Limb (tissue), 2 donors: Measurements from ENCODE around the gene PSMB7.

Source experiments
- DNase-seq, 2 donors: peaks; one replicate each; pipeline ENCODE4 v3.0.0-alpha.2; 2016; ENCODE audit errors: extremely low spot score in 2 of 2

PSMB7 gene

GRCh38 chr9:124411514-124412227 is 3.6 kb downstream of the PSMB7 start:
- no peak for DNase-seq

GRCh38 chr9:124410321-124410913 is 4.8 kb downstream of the PSMB7 start:
- no peak for DNase-seq

GRCh38 chr9:124409410-124409809 is 5.8 kb downstream of the PSMB7 start:
- DNase-seq: no peak

DNA sequence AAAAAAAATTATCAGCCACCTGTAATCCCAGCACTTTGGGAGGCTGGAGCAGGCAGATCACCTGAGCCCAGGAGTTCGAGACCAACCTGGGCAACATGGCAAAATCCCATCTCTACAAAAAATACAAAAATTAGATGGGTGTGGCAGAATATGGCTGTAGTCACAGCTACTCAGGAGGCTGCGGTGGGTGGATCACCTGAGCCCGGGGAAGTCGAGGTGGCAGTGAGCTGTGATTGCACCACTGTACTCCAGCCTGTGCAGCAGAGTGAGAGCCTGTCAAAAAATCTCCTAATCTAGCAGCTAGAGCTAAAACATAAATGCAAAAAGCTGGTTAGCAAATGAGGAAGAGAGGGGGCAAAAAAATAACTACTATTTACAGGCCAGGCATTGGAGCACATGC is 12.0 kb downstream of the PSMB7 start:
- DNase-seq: no peak

GRCh38 chr9:124399968-124400940 is 15.0 kb downstream of the PSMB7 start:
- no peak for DNase-seq

- DNase-seq: peak; percentile 54 to 66
Measured at GRCh38 chr9:124399323-124399967, 15.8 kb downstream of the PSMB7 start.

- DNase-seq: no peak
Measured at GRCh38 chr9:124398191-124398935, 16.9 kb downstream of the PSMB7 start.

- no peak for DNase-seq
Measured at GRCh38 chr9:124395826-124396225, 19.4 kb downstream of the PSMB7 start.

GRCh38 chr9:124394596-124394995 is 20.6 kb downstream of the PSMB7 start:
- no peak for DNase-seq

DNA sequence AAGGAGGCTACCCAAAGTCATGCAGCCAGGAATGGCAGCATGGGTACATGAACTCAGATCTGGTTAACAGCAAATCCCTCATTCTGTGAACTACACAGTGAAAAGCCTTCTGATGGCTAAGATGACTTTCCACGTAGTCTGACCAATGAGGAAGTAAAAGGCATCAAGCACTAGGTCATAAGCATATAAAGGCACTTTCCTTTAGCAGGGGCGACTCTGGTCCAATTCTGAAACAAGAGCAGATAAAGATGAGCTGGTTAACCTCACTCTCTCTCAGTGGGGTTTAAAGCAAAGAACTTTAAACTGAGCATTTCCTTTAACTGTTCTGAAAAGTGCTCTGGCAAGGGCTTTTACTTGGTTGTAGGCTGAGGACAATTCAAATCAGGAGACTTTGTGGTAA is 21.1 kb downstream of the PSMB7 start:
- no peak for DNase-seq

DNA sequence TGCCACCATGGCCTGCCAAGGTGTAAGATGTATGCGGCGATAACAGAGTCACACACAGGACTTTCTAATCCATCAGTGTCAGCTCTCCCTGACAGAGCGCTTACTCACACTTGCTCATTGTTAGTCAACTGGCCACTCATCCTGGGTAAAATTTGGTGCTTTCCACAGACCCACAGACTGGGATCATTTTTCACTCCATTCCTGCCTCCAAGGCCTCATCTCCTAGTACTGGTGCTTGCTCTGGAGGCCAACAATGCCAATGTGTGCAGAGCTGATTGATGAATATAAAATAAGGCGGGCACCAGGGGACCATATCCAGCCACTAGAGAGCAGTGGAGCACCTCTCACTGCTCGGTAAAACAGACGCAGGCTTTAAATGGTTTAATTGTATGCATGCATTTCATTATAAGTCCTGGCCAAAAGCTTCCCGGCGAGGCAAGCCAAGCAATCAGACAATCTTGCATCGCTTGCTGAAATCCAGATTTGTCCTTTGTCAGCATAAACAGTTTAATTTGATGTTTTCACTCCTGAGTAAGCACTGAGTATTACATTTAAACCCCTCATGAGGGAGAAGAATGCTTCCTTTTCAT is 22.3 kb downstream of the PSMB7 start:
- DNase-seq: peak in 1 of 2 donors; percentile 47

- DNase-seq: no peak
Measured at GRCh38 chr9:124392254-124392870, 22.9 kb downstream of the PSMB7 start.

- no peak for DNase-seq
Measured at GRCh38 chr9:124390794-124391658, 24.2 kb downstream of the PSMB7 start.

DNA sequence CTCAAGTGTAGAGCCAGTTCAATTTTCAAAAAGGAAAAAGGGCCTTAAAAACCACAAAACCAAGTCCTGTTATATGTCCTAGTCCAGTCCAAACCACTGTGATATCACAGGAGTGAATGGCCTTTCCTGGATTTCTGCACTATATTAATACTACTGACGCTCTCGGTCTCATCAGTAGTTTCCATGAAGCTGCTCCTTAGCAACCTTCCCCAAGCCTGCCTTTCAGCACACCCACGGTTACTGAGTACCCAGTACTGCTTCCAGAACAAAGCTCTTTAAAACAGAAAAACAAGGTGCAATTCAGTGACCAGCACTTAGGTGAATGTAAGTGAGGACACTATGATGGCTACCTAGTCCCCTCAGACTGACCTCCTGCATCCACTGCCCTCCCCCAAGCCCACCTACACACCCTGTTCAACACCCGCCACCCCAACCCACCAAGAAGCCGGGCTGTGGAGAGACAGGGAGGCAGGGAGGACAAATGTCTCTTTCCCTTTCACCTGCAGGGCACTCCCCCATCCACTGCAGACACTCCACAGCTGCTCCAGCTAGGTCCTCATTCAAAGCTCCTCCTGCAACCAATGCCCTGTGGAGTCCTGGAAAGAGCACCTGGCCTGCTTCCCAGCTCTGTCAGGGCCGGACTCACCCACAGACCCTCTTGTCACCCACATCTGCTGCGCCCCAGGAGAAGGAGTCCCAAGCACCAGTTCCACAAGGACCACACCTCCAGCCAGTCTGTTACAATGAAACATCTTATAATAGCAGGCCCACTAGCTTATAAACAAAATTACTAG is 25.9 kb downstream of the PSMB7 start:
- no peak for DNase-seq

DNA sequence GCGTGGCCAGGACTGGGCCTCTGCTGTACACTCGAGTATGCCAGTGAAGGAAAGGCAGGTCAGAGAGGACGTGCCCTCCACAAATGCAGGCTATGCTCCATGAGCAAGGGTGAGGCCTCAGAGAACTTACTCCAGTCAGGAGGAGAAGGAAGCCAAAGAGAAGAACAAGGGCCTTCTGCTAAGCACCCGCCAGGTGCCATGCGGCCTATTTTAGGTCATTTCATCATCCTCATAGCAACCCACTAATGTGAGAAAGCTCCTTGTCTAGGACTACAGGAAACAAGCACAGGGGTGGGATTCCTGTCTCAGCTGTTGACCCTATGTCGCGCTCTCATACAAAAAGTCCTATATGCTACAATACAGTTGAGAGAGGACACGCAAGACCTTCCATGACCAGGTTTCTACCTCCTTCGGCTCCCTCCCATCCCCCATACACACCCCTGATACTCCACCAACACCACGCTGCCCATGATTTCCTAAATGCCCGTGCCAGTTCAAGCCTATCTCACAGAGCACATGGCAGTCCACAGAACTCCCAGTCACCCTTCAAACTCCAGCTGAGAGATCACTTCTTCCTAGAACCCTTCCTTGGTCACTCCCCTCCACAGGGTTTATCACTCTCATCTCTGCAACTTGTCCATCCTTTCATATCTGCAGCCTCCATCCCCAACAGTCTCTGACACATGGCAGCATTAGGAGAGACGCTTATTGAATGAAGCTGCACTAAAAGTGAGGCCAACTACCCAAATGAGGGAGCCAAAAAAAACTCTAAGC is 26.8 kb downstream of the PSMB7 start:
- no peak for DNase-seq

DNA sequence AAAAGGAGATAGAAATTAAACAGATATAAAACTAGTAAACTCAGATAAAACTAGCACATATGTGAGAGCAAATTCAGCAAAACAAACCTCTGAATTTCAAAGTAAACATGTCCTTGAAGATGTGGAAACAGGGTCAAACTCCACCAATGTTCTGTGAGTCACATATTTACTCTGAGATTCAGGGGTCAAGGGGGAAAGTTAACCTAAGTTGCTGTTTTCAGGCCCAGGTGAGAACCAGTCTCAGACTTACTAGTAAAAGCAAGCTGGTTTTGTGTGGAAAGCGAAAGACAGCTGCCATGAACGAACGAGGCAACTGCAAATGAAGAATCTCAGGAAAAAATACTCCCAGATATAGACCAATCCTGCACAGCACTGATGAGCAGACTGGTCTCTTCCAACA is 29.0 kb downstream of the PSMB7 start:
- DNase-seq: no peak

DNA sequence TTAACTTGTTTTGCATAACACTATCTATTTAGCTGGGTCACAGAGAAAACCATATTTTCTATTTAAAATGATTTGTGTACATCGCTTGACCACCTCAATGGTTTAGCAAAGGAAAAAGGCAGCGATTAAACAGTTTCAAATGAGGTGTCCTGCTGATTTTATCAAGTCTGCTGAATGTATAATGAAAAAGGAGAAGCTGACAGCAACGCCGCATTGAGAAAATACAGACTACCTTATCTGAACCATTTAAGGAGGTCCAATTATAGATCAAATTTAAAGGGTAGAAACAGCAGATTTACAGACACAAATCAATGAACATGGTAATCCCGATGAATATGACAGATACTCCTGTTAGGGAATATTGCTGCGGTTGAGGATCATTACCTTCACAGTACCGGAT is 29.6 kb downstream of the PSMB7 start:
- no peak for DNase-seq

GRCh38 chr9:124384846-124385245 is 30.4 kb downstream of the PSMB7 start:
- no peak for DNase-seq
